ENCODE measurements around the gene NOM1.

Gene NOM1

DNA sequence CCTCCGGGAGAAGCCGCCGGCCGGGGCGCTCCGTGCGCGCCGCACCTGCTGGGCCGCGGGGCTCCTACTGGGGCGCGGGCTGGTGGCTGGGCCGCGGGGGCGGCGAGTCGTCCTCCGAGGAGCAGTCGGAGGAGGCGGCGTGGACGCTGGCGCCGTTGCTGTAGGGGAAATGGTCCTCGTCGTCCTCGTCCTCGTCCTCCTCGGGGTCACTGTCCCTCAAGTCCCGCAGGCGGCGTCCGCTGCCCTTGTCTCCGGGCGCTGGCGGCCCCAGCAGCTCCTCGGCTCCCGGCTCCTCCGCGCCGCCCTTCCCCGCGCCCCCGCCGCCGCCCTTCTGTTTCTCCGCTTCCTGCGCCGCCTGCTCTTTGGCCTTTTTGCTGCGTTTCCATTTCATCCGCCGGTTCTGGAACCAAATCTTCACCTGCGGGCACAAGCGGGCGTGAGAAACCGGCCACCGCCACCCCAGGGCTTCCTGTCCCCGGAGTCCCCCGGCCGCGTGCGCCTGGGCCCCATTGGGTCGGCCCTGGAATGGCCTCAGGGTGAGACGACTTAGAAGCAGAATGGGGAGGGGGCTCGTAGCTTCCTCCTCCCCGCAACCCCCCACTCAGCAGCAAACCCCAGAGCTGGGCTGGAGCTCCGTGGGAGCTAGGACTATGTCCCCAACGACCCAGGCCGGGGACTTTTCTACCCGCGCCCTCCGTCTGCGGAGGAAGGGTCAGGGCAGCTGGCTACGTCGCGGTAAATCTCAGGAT lies 56.1 kb downstream of the NOM1 start:
- DNase-seq (ENCODE audit: low read depth in 3 of 3), result no peak

DNA sequence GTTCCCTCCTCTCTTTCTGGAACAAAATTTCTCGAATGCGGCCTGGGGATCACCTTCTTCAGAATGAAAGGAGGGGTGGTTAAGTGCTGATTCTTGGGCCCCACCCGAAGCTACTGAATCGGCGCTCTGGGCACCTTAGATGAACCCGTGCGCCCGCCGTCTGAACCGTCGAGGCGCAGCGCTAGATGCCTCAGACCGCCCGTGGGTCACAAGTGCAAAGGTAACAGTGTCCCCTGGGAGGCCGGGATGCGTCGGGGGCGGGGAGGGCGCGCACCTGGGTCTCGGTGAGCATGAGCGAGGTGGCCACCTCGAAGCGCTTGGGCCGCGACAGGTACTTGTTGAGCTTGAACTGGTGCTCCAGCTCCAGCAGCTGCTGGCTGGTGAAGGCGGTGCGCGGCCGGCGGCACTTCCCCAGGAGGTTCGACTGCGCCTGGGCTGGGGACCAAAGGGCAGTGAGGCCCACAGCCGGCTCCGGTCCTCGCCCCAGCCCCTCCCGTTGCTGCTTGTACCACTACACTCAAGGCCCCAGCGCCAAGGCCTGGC lies 56.8 kb downstream of the NOM1 start:
- no peak for DNase-seq (ENCODE audit: low read depth in 3 of 3)

- DNase-seq (ENCODE audit: low read depth in 3 of 3), result no peak
Observed at GRCh38 chr7:157006829-157007469, 57.4 kb downstream of the NOM1 start.

- DNase-seq (ENCODE audit: low read depth in 3 of 3), result no peak
Observed at GRCh38 chr7:157007470-157008066, 58.1 kb downstream of the NOM1 start.

- DNase-seq (ENCODE audit: low read depth in 3 of 3), result no peak
Observed at GRCh38 chr7:157008206-157009169, 59.0 kb downstream of the NOM1 start.

DNA sequence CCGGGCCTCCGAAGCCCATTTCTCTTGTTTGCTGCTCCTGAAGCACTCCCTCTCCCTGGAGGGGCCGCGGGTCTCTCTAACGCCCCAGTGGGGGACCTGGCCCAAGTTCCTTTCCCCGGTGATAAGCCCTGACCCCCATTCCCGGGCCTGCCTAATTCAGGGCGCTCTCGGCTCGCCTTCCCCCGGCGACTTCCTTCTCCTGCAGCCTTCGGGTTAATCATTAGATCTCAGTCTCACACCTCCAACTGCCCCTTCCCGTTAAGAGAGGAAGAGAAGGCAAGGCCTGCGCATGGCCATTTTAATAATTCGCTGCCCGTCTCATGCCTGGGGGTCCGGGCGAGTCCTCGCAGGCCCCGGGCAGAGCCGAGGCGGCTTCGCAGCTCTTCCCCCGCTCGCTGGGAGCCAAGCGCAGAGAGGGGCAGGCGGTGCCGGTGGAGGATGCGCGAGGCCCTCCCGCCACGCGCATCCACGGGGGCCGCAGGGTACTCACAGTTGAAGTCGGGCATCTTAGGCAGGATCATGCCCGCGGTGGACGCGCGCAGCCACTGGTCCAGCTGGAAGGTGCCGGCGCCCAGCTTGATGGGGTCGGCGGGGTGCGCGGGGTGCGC lies 59.8 kb downstream of the NOM1 start:
- no peak for DNase-seq (ENCODE audit: low read depth in 3 of 3)

- no peak for DNase-seq (ENCODE audit: low read depth in 3 of 3)
Observed at GRCh38 chr7:157009778-157010587, 60.5 kb downstream of the NOM1 start.

GRCh38 chr7:157010588-157011332 lies 61.2 kb downstream of the NOM1 start, which contains the start of gene MNX1:
TSS of gene MNX1 (minus strand) at chr7:157010663. CDS start at chr7:157010350, 313 bp downstream.
- DNase-seq (ENCODE audit: low read depth in 3 of 3), result peak in 1 of 3 donors; percentile 17

DNA sequence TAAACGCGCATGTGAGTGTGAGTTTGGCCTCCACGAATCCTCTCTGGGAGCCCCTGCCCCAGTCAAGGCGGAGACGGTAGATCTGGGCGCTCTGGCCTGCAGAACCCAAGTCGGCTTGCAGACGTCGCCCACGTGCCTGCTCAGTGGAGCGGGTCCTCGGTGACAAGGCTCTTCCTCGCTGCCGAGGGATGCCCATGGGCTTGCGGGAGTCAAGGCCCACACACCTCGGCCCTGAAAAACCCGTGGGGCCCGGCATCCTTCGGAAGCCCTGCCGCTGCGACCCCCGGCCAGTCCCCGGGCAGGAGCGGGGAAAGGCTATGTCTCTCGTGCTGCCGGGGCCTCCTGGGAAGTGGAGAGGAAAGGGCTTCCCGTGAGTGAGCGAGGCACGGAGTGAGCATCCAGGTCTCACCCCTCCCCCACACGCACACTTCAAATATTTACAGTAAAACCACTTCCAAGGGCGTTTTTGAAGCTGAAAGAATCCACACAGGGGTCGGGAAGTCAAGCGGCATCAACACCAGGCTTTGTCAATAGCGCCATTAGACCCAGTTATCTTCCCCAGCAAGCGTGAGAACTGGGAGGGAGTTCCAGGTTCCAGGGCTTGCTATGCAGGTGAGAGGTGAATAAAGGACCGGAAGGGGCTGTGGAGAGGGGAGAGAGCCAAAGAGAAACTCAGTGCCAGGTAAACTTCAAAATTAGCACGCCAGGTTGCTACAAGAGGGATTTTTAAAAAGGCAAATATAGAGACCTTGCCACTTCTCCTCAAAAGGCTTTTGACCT lies 62.0 kb downstream of the NOM1 start:
- no peak for DNase-seq (ENCODE audit: low read depth in 3 of 3)

GRCh38 chr7:157012113-157012547 lies 62.6 kb downstream of the NOM1 start:
- DNase-seq (ENCODE audit: low read depth in 3 of 3), result no peak

DNA sequence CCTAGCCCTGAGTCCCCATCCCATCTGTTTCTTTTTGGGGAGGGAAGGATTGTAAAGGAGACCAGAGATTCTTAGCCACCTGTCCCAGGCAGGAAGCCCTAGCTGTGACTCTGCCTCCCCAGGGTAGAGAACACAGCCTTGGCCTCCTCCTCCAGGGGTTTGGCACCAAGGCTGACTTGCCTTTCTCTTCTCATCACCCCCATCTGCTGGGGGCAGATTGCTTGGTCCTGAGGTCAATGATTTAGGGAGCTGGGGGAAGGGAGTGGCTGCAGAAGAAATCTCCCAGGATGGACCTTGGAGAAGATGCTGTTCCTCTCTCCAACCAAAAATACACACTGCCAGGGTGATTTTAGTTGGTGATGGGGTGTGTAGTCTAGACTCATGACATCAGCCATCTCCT lies 63.6 kb downstream of the NOM1 start:
- no peak for DNase-seq (ENCODE audit: low read depth in 3 of 3)

GRCh38 chr7:157013602-157014549 lies 64.4 kb downstream of the NOM1 start:
- no peak for DNase-seq (ENCODE audit: low read depth in 3 of 3)

- no peak for DNase-seq (ENCODE audit: low read depth in 3 of 3)
Observed at GRCh38 chr7:157014635-157015555, 65.4 kb downstream of the NOM1 start.

GRCh38 chr7:157016024-157016351 lies 66.5 kb downstream of the NOM1 start:
- no peak for DNase-seq (ENCODE audit: low read depth in 3 of 3)

GRCh38 chr7:157016352-157017041 lies 67.0 kb downstream of the NOM1 start:
- peak in 1 of 3 donors; percentile 22 for DNase-seq (ENCODE audit: low read depth in 3 of 3)

- no peak for DNase-seq (ENCODE audit: low read depth in 3 of 3)
Observed at GRCh38 chr7:157017149-157017548, 67.6 kb downstream of the NOM1 start.

Measured in stimulated activated CD4-positive, alpha-beta T cell treated with anti-CD3 and anti-CD28 coated beads, TNF-alpha, amount 100 ng/mL, for 48 hours (primary cell).